K562 (cell line): ENCODE measurements around the gene KCNJ10. TPM values are rescaled to one million over a fixed set of nuclear protein-coding genes. Genes with fewer than 3 reads are reported as not detected.

Experiments
- ATAC-seq: fragments of 200-7000 bp; cut with Tn5 transposase; 3 replicates; pipeline ENCODE4 v1.9.1; 2020; ENCODE audit warnings: moderate library complexity
- BruUV-seq: library from RNA; stranded (reverse); fragments of 400-500 nt; replicated peaks from 2 replicates; lab custom pipeline; 2021; lab: Mats Ljungman, UMichigan
- CTCF ChIA-PET: fragments of 300-600 bp; formaldehyde crosslinking; extraction: SDS; loops from one replicate; lab custom pipeline; 2021; ENCODE audit warnings: low intra/inter-chr PET ratio; lab: Yijun Ruan, JAX
- POLR2A ChIA-PET: fragments of 300-600, 350-650 bp; sonication (Branson Sonifier 250); formaldehyde crosslinking; extraction: SDS; loops from one replicate; lab custom pipeline; 2021; ENCODE audit warnings: antibody characterized with exemption, inconsistent platforms; lab: Yijun Ruan, JAX
- DNase-seq, 4 experiments: peaks; one replicate each; pipeline versions ENCODE4 v3.0.0 to v3.0.0-alpha.2; 2011 to 2018; ENCODE audit warnings: low spot score in 3 of 4, mixed read lengths in 3 of 4; ENCODE audit errors: extremely low read depth in 1 of 4
- FAIRE-seq: peaks from 2 replicates; lab custom pipeline; 2011; peaks lifted over from hg19 to GRCh38; lab: Jason Lieb, UNC
- H2AFZ ChIP-seq: 2 replicates; pipeline ENCODE4 v1.6.0; 2011; ENCODE audit warnings: low read depth, low read length, control low read depth, inconsistent platforms
- H3K27ac ChIP-seq: fragments of 200-600 bp; 3 replicates; pipeline ENCODE4 v1.8.0; 2011; ENCODE audit warnings: low read depth, mild to moderate bottlenecking, control low read depth, inconsistent platforms, low read length, moderate library complexity, mixed read lengths; ENCODE audit errors: extremely low read depth
- H3K27me3 ChIP-seq, 2 experiments: fragments of 300-600 bp in 1 of 2; 2 replicates in 1 of 2; 3 replicates in 1 of 2; pipeline versions ENCODE4 v1.6.0 to v1.8.0; 2011; ENCODE audit warnings: inconsistent platforms in 2 of 2, low read length in 2 of 2, mild to moderate bottlenecking in 1 of 2, mixed read lengths in 1 of 2, moderate library complexity in 1 of 2; ENCODE audit not compliant: control insufficient read depth in 2 of 2, insufficient read depth in 2 of 2
- H3K36me3 ChIP-seq: fragments of 300-600 bp; 3 replicates; pipeline ENCODE4 v1.8.0; 2011; ENCODE audit warnings: mild to moderate bottlenecking, low read length, inconsistent platforms; ENCODE audit not compliant: control insufficient read depth, insufficient read depth
- H3K4me1 ChIP-seq, 2 experiments: fragments of 200-600 bp in 1 of 2; replicated peaks in 1 of 2; 2 replicates in 1 of 2; 3 replicates in 1 of 2; pipeline versions ENCODE4 v1.5.1 to v1.8.0; 2011; ENCODE audit warnings: inconsistent platforms in 2 of 2, low read length in 2 of 2, mild to moderate bottlenecking in 1 of 2, mixed read lengths in 1 of 2, moderate library complexity in 1 of 2; ENCODE audit not compliant: control insufficient read depth in 2 of 2, insufficient read depth in 2 of 2
- H3K4me2 ChIP-seq: 2 replicates; pipeline ENCODE4 v1.6.1; 2011; ENCODE audit warnings: low read length, control low read depth, inconsistent platforms, mixed read lengths; ENCODE audit not compliant: insufficient read depth
- H3K4me3 ChIP-seq: fragments of 200-600 bp; sonication (generic), shearing (Covaris generic); 2 replicates; pipeline ENCODE4 v1.5.1; 2016; ENCODE audit warnings: control low read depth, inconsistent platforms
- H3K79me2 ChIP-seq: fragments of 200-600 bp; 3 replicates; pipeline ENCODE4 v1.8.0; 2011; ENCODE audit warnings: low read length, inconsistent platforms; ENCODE audit not compliant: control insufficient read depth, insufficient read depth
- H3K9ac ChIP-seq, 2 experiments: 2 replicates each; pipeline versions ENCODE4 v1.6.0 to v1.6.1; 2011; ENCODE audit warnings: low read depth in 2 of 2, low read length in 2 of 2, control low read depth in 1 of 2, inconsistent platforms in 1 of 2, mild to moderate bottlenecking in 1 of 2, mixed read lengths in 1 of 2; ENCODE audit not compliant: insufficient read depth in 1 of 2
- H3K9me1 ChIP-seq: one replicate; pipeline ENCODE4 v1.6.0; 2011; ENCODE audit warnings: inconsistent platforms, mild to moderate bottlenecking, low read length, moderate library complexity; ENCODE audit not compliant: control insufficient read depth, insufficient read depth
- H3K9me3 ChIP-seq: replicated peaks from 2 replicates; pipeline ENCODE4 v1.5.1; 2011; ENCODE audit warnings: low read depth, low read length, inconsistent platforms; ENCODE audit not compliant: control insufficient read depth, insufficient read depth
- H4K20me1 ChIP-seq: replicated peaks from 2 replicates; pipeline ENCODE4 v1.6.1; 2011; ENCODE audit warnings: low read length, inconsistent platforms, mixed read lengths; ENCODE audit not compliant: control insufficient read depth, insufficient read depth
- CBX2 ChIP-seq: fragments of 200-600 bp; sonication (generic); IDR thresholded peaks from one replicate; pipeline ENCODE4 v1.6.1; 2012; ENCODE audit warnings: mild to moderate bottlenecking, low read length, inconsistent platforms; ENCODE audit not compliant: insufficient read depth, poor library complexity, severe bottlenecking
- ETS2 ChIP-seq: IDR thresholded peaks from 2 replicates; pipeline ENCODE4 v1.6.1; 2016; ENCODE audit warnings: borderline replicate concordance, missing genetic modification characterization, mild to moderate bottlenecking, moderate library complexity, missing compliant biosample characterization; ENCODE audit not compliant: poor library complexity, severe bottlenecking
- GATAD2A ChIP-seq: fragments of 450-650 bp; IDR thresholded peaks from 2 replicates; pipeline ENCODE4 v1.6.1; 2017
- POLR3G ChIP-seq: IDR thresholded peaks from 2 replicates; pipeline ENCODE4 v1.6.1; 2011; ENCODE audit not compliant: insufficient read length, insufficient replicate concordance; ENCODE audit errors: extremely low read depth
- RBM39 ChIP-seq: fragments of 200-400 bp; formaldehyde crosslinking; optimal IDR thresholded peaks from 2 replicates; pipeline ENCODE3; 2018; ENCODE audit warnings: low read depth, low read length
- SMAD3 ChIP-seq: fragments of 450-650 bp; formaldehyde crosslinking; conservative IDR thresholded peaks from 2 replicates; pipeline ENCODE4 v1.4.0; 2020; ENCODE audit warnings: mild to moderate bottlenecking
- SRF ChIP-seq, 2 experiments: fragments of 250-450, 450-650 bp in 1 of 2; sonication (Bioruptor Pico) in 1 of 2; sonication (generic) in 1 of 2; formaldehyde crosslinking; IDR thresholded peaks; 2 replicates each; pipeline versions ENCODE4 v1.5.0 to v1.5.1; 2020 to 2022; ENCODE audit warnings: mild to moderate bottlenecking in 1 of 2, missing genetic modification reagents in 1 of 2
- TAF9B ChIP-seq: fragments of 450-650 bp; IDR thresholded peaks from 2 replicates; pipeline ENCODE4 v1.6.1; 2018; ENCODE audit warnings: mild to moderate bottlenecking; ENCODE audit not compliant: partially characterized antibody
- WGBS: fragments of 100-300 bp; shearing (Covaris generic); methylation state at CpG from one replicate; pipeline ENCODE4 v1.1.6; 2016; ENCODE audit warnings: low coverage, mixed read lengths; ENCODE audit not compliant: insufficient coverage; ENCODE audit errors: missing lambda C conversion rate; 5-methylcytosine and 5-hydroxymethylcytosine counted together
- in situ Hi-C: fragments of 300-500 bp; cut with MboI; formaldehyde crosslinking; loops from 4 replicates; pipeline ENCODE4 v1.15.0; 2018; ENCODE audit warnings: inconsistent platforms, mixed read lengths
- intact Hi-C: fragments of 100-400 bp; cut with micrococcal nuclease; formaldehyde crosslinking; loops from 2 replicates; pipeline ENCODE4 v1.14.2; 2022
- polyA plus RNA-seq, 8 experiments: library from polyadenylated mRNA; depleted of rRNA in 4 of 8; stranded (reverse) in 5 of 8; unstranded in 3 of 8; fragments of >200 nt; fragmentation: Nextera tagmentation in 2 of 8; fragmentation: Illumina TruSeq in 1 of 8; extraction: Ambion mirVana in 2 of 8; extraction: Trizol in 1 of 8; gene quantifications; 2 replicates each; pipeline versions ENCODE4 v1.2.1 to v1.2.3, GENCODE V29; 2011 to 2014; ENCODE audit warnings: inconsistent platforms in 1 of 8, missing spikeins in 1 of 8
- total RNA-seq, 7 experiments: library from RNA; depleted of rRNA in 6 of 7; stranded (reverse); fragments of >200 nt in 6 of 7; fragmentation: Illumina TruSeq in 2 of 7; extraction: Trizol in 2 of 7; gene quantifications; 2 replicates each; pipeline versions ENCODE4 v1.2.1 to v1.2.3, GENCODE V29; 2011 to 2021; ENCODE audit warnings: low replicate concordance in 1 of 7
- TF ChIP-seq, protein P1 (sequence below): sonication (generic); formaldehyde crosslinking; IDR thresholded peaks from 2 replicates; pipeline ENCODE4 v1.8.1; 2022; ENCODE audit warnings: missing genetic modification reagents
- TF ChIP-seq, protein P2 (sequence below): sonication (generic); formaldehyde crosslinking; IDR thresholded peaks from 2 replicates; pipeline ENCODE4 v1.8.1; 2023; ENCODE audit warnings: mild to moderate bottlenecking, missing genetic modification reagents
- TF ChIP-seq, protein P3 (sequence below): fragments of 250-450 bp; sonication (Bioruptor Pico); IDR thresholded peaks from 2 replicates; pipeline ENCODE4 v1.4.0; 2020; ENCODE audit warnings: borderline replicate concordance
- TF ChIP-seq, protein P4 (sequence below): fragments of 250-450 bp; sonication (Bioruptor Pico); IDR thresholded peaks from 2 replicates; pipeline ENCODE4 v1.5.0; 2021; ENCODE audit warnings: mild to moderate bottlenecking, borderline replicate concordance

The KCNJ10 gene
- total and polyA plus RNA-seq, 9 of the 15 experiments (the other 6 are each of a cell fraction or from before 2014, with no cell fraction given): 0.06 to 0.11 TPM; not detected in 7

DNA sequence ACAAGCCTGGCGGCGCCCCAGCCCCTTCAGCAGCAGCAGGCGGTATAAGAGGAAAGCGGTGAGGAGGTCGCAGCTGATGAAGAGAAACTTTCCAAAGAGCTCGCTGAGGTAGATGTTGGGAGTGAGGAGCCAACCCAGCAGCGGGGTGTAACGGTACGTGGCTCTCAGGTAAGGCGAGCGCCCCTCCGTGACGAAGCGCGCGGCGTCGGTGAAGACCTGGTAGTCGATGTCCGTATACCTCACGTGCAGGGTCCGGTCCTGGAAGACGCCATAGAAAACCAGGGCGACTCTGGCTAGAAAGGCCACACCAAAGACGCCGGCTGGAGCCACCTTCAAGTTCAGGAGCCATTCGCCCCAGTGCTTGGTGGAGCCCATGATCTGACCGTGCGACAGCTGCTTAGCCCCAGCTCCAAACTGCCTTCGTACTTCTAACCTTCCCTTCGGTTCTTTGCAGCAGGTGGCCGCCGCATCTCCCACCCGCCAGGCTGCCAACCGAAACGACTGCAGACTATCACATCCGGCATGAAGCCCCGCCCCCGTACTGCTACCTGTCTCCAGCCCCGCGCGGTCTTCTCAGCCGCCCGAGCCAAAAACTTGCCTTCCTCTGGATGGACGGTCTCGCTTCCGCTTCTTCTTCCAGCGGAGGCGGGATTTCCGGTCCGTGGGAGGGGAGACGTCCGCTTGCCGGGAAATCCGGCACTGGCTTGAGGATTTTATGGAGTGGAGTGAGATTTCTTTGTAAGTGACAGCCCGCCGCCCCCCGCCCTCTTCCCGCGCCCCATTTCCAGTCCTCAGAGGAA, 38.4 kb downstream of the KCNJ10 start, which contains the start of gene PIGM:
PIGM (minus strand) TSS at position 626 of the 800 bp plus-strand sequence; CDS start at position 375, 251 bp downstream.
- Histone ChIP-seq H3K9ac (peak within 1 kb of the TSS; percentile 69 to 99), H4K20me1 (no peaks in the 10 kb centered on the region), H3K9me3 (no peaks in the 10 kb centered on the region), H3K36me3 (no peaks in the 10 kb centered on the region; the same call in 2 of the 3 replicates), H3K4me2 (peak within 1 kb of the TSS; percentile 83), H3K27ac (peak within 1 kb of the TSS; percentile 49), H2AFZ (peak within 1 kb of the TSS; percentile 97), H3K79me2 (peaks cover 19% of the 10 kb centered on the region), H3K27me3 (peaks cover 0 to 5% of the 10 kb centered on the region in 2 experiments; a peak in 3 of 5 replicates), H3K4me1 (peaks cover 10 to 15% of the 10 kb centered on the region in 2 experiments), H3K9me1 (no peaks in the 10 kb centered on the region), H3K4me3 (peak within 1 kb of the TSS; percentile 55)
- intact Hi-C loops: no loop called here
- DNase-seq (peak; percentile 94 to 97 (median 94)), ATAC-seq (peak; percentile 97), FAIRE-seq (peak; percentile 96)
- BruUV-seq: TSS peak; percentile 68
- in situ Hi-C loops: no loop called here
- ChIA-PET CTCF (no interaction called here), POLR2A (interaction anchor here (0.6 to 3.4 kb wide), 7 partner anchors 9 to 163 kb away, joined by 3 to 22 read pairs (median 4); partner anchors contain the start of gene TAGLN2)
- 1% methylated on average over 51 of the region's 60 CpGs for WGBS
- no peak for TF ChIP-seq RBM39
- TF ChIP-seq TAF9B: peak; percentile 42
- no peak for TF ChIP-seq POLR3G
- no peak for TF ChIP-seq SMAD3 (CRISPR knock-in tag)
- no peak; a peak in 1 of 4 replicates for TF ChIP-seq SRF (CRISPR knock-in tag; IDR thresholded peaks at IDR 0.05)
- no peak for TF ChIP-seq CBX2
- TF ChIP-seq ETS2: no peak
- TF ChIP-seq, protein P1, sequence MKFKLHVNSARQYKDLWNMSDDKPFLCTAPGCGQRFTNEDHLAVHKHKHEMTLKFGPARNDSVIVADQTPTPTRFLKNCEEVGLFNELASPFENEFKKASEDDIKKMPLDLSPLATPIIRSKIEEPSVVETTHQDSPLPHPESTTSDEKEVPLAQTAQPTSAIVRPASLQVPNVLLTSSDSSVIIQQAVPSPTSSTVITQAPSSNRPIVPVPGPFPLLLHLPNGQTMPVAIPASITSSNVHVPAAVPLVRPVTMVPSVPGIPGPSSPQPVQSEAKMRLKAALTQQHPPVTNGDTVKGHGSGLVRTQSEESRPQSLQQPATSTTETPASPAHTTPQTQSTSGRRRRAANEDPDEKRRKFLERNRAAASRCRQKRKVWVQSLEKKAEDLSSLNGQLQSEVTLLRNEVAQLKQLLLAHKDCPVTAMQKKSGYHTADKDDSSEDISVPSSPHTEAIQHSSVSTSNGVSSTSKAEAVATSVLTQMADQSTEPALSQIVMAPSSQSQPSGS (CRISPR knock-in tag): no peak
- TF ChIP-seq GATAD2A: no peak
- TF ChIP-seq, protein P2, sequence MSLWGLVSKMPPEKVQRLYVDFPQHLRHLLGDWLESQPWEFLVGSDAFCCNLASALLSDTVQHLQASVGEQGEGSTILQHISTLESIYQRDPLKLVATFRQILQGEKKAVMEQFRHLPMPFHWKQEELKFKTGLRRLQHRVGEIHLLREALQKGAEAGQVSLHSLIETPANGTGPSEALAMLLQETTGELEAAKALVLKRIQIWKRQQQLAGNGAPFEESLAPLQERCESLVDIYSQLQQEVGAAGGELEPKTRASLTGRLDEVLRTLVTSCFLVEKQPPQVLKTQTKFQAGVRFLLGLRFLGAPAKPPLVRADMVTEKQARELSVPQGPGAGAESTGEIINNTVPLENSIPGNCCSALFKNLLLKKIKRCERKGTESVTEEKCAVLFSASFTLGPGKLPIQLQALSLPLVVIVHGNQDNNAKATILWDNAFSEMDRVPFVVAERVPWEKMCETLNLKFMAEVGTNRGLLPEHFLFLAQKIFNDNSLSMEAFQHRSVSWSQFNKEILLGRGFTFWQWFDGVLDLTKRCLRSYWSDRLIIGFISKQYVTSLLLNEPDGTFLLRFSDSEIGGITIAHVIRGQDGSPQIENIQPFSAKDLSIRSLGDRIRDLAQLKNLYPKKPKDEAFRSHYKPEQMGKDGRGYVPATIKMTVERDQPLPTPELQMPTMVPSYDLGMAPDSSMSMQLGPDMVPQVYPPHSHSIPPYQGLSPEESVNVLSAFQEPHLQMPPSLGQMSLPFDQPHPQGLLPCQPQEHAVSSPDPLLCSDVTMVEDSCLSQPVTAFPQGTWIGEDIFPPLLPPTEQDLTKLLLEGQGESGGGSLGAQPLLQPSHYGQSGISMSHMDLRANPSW (CRISPR knock-in tag): no peak
- TF ChIP-seq, protein P3, sequence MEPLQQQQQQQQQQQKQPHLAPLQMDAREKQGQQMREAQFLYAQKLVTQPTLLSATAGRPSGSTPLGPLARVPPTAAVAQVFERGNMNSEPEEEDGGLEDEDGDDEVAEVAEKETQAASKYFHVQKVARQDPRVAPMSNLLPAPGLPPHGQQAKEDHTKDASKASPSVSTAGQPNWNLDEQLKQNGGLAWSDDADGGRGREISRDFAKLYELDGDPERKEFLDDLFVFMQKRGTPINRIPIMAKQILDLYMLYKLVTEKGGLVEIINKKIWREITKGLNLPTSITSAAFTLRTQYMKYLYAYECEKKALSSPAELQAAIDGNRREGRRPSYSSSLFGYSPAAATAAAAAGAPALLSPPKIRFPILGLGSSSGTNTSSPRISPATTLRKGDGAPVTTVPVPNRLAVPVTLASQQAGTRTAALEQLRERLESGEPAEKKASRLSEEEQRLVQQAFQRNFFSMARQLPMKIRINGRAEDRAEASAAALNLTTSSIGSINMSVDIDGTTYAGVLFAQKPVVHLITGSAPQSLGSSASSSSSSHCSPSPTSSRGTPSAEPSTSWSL (CRISPR knock-in tag): no peak
- TF ChIP-seq, protein P4, sequence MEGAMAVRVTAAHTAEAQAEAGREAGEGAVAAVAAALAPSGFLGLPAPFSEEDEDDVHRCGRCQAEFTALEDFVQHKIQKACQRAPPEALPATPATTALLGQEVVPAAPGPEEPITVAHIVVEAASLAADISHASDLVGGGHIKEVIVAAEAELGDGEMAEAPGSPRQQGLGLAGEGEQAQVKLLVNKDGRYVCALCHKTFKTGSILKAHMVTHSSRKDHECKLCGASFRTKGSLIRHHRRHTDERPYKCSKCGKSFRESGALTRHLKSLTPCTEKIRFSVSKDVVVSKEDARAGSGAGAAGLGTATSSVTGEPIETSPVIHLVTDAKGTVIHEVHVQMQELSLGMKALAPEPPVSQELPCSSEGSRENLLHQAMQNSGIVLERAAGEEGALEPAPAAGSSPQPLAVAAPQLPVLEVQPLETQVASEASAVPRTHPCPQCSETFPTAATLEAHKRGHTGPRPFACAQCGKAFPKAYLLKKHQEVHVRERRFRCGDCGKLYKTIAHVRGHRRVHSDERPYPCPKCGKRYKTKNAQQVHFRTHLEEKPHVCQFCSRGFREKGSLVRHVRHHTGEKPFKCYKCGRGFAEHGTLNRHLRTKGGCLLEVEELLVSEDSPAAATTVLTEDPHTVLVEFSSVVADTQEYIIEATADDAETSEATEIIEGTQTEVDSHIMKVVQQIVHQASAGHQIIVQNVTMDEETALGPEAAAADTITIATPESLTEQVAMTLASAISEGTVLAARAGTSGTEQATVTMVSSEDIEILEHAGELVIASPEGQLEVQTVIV (CRISPR knock-in tag): no peak
